ENCODE measurements around the gene BICDL1.
A peak's percentile ranks its signal among the peaks of the same experiment; 100 is the strongest.

BICDL1 gene

DNA sequence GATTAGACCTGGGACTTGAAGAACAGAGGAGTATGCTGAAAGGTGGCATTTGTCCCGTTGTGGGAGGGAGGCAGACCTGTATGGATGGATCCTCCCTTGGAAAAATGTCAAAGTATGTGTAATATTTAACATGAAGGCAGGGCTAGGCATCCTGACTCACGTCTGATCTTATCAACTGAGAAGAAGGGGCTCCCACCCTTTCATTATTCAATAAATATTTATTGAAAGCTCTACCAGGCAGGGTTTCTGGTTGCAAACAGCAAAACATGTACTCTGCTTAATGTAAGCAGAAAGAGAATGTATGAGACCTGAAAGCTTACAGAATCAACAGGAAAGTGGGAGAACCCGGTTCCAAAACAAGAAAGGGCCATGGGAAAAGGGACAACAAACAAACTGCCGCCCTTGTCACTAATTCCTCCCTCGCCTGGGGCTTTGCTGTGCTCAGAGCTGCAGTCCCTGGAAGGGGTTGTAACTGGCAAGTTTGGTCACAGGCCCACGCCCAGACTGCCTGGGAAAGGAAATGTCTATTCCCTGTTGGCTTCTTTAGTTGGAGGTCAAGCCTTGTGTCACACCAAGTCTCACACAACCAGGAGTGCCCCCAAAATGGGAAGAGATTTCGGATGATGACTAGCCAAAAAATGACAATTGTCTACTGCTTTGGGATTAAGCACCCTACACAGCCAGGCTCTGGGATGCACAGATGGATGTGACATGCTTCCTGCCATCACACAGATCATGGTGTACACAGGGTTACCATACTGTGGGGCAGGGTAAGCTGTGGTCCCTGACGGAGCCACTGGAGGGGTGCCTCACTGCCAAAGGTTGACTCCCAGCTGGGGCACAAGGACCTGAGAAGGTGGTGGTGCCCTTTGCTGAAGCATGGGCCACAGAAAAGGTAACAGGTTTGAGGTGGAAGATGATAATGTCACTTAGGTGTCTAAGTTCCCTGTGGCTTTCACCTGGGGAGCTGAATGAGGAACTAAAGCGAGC lies 90.7 kb downstream of the BICDL1 start:
- no peak for DNase-seq (ENCODE audit: low spot score)

DNA sequence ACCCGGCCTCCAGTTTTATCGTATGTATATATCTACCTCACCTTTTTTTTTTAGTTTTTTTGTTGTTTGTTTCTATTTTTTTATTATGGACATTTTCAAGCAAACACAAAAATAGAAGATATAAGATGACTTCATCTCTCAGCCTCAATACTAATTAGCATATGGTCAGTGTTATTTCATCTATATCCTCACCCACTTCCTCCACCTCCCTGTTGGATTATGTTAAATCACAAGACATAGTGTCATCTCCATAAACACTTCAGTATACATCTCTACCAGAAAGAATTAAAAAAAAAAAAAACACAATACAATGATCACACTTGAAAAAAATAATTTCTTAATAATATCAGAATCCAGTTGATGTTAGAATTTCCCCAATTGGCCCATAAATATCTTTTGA lies 92.6 kb downstream of the BICDL1 start:
- no peak for DNase-seq (ENCODE audit: low spot score)

DNA sequence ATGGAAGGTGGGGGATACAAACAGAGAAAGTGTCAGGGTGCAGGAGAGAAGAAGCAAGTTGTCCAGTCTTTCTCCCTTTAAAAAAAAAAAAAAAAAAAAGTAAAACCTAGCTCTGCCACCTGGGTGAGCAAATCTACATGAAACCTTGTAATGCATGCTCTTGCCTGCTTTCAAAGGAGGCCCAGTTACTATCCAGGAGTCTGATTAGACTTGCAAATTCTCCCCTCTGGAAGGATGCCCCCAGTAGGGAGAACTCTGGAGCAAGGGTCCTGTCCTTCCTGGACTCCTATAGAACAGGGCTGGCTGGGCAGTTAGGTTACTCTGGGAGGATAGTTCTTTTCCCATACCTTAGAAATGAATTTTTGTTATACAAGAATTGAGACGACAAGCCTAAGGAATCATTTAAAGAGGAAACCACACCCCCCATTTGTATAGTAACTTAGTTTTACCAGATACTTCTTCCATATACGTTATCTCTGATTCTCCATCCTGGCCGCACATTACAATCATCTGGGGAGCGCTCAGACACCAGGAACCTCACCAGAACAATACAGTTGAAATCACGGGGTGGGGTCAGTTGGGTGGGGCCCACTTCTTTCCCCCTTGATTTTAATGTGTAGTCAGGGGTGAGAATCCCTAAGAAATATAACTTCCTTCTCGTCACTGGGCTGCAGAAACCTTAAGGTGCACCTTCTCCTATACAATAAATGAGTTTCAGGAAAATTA lies 97.0 kb downstream of the BICDL1 start:
- DNase-seq (ENCODE audit: low spot score), result no peak

DNA sequence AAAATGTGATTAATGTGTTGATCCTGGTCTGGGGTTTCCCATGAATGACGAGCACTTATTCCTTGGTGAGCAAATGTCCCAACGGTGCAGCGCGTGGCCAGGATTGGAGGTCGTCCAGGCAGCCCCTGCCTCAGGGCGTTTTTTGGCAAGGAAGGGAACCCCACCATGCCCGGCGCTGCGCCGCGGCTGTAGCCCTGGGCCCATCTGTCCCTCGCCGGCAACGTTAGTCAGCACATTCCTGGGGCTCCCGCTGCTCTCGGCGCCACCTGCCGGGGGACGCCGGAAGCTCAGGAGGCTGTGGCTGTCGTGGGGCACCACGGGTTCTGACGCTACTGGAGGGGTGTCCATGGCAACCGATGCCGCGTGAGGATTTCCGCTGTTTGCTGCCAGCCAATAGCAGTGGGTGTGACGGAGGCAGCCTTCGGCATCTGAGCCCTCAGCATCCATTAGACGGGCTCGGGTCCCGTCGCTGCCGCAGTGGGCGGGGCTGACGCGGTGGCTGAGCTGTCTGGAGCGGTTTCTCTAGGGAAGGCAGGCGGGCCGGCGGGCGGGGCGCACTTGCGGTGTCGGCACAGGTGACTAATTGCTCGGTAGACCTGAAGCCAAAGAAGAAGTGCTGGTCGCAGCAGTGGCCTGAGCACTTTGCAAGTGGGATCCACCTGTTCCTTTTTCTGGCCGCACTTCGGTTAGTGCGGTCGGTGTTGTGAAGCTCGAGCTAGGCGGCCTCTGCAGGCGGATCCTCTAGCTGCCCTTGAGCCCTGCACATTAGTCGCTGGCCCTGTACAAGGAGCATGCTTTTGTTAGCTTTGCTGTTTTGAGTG lies 98.0 kb downstream of the BICDL1 start:
- peak; percentile 99 for DNase-seq (ENCODE audit: low spot score)

DNA sequence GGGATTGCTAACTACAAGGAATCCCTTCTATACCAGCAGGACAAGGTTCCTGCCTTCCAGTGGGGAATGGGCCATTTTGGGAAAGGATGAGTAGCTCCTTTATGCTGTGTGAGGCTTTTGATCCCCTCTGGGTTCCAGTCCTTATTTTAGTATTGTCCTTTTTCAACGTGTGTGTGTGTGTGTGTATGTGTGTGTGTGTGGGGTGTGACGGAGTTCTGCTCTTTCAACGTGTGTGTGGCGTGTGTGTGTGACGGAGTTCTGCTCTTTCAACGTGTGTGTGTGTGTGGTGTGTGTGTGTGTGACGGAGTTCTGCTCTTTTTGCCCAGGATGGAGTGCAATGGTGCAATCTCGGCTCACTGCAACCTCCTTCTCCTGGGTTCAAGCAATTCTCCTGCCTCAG lies 100.1 kb downstream of the BICDL1 start:
- no peak for DNase-seq (ENCODE audit: low spot score)

DNA sequence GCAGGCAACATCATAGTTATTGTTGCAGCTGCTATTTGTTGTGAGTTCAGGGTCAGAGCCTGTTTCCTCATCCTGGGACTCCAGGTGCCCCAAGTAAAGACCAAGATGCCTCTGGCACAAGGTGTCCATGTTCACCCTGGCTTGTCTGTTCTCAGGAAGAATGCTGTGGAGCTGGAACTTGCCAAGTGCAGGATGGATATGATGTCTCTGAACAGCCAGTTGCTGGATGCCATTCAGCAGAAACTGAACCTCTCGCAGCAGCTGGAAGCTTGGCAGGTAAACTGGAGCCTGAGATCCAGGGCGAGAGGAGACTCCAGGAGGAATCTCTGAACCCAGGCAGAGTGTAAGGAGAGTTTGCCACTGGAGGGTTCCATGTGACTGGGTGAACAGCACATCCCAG lies 100.8 kb downstream of the BICDL1 start:
- DNase-seq (ENCODE audit: low spot score), result no peak

DNA sequence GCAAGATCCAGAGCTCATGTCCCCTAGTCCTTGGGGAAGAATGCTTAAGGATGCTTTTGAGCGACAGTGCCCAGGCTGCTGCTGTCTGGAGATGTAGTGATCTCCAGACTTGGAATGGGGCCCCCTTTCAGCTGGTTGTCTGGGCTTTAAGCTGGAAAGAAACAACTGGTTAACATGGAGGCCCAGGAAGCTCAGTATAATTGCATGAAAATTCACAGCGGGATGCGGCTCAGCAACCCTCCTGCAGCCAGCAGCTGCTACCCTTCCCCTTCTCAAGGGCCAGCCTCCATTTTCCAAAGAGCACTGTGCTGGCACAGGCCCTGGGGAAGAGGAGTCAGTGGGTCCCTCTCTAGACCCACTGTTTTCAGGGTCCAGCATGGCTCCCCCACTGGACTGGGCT lies 101.2 kb downstream of the BICDL1 start:
- DNase-seq (ENCODE audit: low spot score), result no peak

DNA sequence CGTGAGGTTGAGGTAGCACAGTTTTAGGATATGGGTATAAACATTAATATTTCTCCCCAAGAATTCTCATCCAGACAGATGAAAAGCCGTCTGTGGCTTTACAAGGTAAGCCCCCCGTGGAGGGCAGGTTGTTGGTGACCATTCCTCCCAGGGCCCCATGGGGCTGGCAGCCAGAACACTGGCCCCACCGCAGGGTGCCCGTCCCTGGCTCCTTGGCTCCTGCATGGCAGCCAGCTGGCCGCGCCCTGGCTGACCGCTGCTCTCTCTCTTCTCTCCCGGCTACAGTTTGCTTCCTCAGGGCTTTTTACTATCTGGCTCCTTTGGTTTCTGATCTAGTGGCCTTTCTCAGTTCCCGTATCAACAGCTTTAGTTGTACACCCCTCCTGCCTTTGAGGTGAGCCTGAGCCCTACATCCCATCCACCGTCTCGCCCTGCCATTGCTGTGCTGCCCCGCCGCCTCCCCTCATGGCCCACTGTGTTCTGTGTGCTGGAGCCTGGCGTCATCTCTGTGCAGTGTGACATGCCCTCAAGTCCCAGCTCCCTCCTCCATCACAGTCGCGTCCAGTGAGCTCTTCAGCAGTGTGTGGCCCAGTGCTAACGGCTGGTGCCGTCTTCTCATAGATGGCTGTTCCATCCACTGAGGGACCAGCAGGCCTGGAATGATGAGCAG lies 101.7 kb downstream of the BICDL1 start:
- DNase-seq (ENCODE audit: low spot score), result no peak

DNA sequence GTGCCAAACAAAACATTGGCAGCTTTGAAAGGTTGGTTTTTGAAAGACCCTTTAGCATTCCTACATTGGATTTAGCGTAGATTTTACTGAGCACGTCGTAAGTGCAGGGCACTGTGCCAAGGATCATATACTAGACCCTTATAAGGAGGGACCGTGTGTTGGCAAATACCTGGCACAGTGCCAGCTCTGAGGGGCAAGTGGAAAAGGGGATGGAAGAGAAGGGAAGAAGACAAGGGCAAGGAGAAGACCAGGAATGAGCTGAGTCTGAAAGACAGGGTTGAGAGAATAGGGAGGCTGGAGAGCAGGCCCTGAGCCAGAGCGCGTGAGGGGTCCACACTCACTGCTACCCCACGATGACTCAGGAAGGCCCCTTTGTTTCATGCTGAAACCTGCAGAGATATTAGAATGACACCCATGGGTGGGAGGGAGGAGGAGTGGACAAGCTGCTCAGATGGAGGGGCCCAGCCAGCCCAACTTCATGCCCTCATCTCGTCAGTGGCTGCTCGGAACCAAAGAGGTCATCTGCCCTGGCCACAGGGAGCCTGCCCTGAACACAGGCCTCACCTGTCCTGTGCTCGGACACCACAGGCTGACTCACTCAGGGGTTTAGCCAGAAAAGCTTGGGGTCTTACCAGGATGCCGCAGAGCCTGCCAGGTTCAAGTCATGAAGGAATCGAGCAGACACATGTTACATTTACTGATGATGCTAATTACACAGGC lies 102.5 kb downstream of the BICDL1 start:
- DNase-seq (ENCODE audit: low spot score), result no peak

DNA sequence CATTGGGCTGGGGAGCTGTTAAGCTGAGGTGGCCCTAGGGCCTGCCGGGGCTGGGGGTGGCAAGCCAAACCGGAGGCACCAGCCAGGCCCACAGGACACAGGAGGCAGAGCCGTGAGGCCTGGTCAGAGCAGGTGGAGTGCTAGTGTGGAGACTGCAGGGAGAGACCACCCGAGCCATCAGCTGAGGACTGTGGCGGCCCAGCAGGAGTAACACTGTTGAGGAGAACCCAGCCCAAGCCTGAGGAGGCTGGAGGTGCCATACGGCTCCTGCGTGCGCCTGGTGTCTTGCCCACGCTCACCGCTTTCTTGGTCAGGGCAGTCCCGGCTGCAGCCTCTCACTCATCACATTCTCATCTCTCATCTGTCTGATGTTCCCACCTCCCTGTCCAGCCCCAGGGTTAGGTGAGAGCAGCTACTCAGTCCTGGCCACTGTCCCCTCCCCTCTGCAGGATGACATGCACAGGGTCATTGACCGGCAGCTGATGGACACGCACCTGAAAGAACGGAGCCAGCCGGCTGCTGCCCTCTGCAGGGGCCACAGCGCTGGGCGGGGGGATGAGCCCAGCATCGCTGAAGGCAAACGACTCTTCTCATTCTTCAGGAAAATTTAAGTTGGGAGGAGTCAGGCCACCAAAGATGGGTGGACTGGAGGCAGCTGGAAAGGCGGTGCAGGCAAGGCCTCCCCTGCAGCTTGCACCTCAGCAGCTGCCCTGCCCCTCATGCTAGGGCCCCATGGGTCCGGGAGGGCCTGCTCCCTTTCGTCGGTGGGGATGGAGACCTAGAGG lies 103.7 kb downstream of the BICDL1 start:
- DNase-seq (ENCODE audit: low spot score), result no peak

DNA sequence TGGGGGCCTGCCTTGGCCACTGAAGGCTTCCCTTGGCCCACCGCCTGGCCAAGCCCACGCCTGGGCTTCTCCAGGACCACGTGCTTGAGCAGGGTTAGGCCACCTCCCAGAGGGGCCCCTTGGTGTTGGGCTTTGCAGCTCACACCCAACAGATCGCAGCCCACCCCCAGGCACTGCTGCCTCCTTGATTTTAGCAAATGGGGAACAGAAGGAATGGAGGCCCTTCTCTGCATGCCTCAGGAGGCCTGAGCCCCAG lies 104.2 kb downstream of the BICDL1 start:
- no peak for DNase-seq (ENCODE audit: low spot score)

DNA sequence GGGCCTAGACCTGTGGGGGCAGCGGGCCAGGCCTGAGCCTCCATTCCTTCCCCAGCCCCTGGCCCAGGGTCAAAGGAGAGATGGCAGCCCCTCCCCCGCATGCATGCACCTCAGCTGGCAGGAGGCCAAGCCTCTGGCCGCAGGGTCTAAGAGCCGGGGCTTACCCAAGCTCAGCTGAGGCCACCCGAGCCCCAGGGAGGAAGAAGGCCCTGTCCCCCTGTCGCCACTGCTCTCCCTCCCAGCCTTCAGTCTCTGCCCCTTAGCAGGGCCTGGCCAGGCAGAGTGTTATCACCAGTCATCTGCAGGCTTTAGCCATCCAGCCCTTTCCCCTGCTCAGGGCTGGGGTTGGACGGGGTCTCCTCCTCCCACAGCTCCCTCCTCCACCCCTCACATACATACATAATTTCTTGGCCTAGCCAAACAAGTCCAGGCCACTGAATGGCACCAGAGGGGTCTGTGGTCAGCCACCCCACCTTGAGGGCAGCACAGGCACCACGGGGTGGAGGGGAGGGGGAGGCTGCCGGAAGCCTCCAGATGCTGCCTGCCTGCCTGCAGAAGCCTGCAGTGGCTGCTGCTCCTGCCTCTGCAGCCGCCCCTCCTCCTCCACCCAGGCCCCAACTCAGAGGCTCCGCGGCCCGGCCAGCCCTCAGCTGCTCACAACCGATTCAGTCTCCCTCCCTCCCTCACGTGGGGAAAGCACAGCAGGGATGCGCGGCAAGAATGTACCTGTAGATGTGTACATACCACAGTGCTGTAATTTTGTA lies 104.7 kb downstream of the BICDL1 start:
- no peak for DNase-seq (ENCODE audit: low spot score)

DNA sequence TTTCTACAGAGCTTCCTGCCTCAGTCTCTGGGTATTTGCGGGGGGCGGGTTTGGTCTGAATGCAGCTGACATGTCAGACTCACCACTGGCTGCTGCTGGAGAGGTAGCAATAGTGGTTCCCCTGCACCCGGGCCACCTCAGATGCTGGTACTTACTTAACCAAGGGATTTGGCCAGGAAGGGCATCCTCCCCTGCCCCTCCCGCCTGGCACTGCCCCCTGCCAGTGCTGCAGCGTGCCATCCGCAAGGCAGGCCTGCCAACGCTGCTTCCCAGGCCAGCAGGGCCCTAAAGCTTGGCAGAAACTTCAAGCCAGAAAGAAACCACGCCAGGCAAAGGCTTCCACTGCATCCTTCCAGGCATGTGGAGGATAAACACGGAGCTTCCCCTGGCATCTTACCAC lies 105.4 kb downstream of the BICDL1 start:
- DNase-seq (ENCODE audit: low spot score), result peak; percentile 89

DNA sequence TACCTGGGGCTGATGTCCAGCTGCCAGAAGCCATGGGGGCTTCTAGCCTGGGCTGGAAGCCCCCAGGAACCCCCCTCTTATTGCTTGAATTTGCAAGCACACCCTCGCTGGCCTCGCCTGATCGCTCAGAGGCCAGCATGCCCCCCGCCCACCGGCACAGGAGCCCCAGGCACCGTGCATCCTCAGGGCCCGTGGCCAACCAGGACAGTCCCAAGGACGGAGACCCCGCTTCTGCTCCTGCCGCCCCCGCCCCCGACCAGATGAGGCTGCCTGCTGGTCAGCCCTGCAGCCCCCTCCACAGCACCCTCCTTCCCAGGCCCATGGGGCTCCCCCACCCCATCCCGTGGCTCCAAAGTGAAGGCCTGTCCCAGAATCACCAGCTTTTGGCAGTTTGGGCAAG lies 106.3 kb downstream of the BICDL1 start:
- DNase-seq (ENCODE audit: low spot score), result no peak

DNA sequence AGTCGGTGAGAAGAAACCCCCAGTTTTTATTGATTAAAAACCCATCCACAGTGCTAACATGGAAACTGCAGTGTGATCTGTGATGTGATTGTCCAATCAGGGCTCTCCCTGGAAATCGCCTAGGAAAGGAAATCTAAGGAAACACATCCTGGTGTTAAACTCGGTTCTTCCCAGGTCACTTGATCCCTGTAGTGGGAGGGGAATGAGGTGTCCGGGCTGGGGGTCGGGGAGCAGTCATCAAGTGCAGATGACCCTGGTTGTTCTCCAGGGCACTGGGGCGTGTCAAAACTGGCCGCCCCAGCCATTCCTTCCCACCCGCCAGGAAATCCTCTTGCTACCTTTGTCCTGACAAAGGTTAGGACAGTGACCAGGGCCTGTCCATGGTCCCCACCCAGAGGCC lies 106.7 kb downstream of the BICDL1 start:
- DNase-seq (ENCODE audit: low spot score), result no peak

DNA sequence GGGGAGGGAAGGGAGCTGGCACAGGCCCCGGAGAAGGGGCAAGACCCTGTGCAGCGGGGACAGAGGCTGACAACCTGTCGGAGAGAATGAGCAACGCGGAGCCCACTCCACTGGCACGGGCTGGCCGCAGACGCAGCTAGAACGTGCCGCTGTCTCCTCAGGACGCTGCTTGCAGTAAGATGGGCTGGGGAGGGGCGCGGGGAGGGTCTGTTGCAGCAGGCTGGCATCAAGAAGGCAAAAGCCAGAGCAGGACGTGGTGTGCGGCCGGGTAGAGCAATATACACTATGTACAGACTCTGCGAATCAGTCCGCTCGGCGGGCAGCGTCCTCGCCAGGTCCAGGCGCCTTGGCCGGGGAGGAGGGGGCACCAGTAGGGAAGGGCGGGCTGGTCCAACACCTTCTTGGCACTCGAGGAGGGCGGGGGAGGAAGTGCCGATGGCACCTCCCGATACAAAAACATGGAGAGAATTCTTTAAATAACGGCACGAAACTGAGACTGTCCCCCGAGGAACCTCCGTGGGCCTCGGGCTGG lies 107.7 kb downstream of the BICDL1 start:
- DNase-seq (ENCODE audit: low spot score), result no peak

DNA sequence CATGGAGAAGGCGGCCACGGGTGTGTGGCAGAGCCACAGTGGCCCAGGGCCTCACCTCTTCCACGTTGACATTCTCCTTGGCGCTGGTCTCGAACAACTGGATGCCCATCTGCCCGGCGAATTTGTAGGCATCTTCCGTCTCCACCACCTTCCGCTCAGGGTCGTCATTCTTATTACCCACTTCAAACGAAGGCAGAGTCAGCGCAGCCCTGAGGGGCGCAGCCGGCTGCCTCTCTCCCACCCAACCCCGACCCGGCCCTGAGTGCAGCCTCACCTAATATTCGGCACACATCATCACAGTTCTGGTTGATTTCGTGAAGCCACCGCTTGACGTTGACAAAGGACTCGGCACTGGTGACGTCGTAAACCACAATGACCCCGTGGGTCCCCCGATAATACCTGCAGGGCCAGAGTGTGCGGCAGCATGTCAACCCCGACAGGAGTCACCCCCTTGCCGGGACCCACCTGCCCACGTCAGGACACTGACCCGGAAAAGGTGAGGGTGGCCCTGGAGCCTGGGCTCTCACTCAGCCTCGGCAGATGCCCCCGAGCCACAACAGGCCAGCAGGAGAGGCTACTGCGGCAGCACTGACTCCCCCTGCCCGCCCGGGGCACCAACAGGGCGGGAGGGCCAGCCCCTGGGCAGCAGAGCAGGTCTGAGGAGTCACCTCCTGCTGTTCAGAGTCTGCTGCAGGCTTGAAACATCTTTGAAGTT lies 109.9 kb downstream of the BICDL1 start:
- DNase-seq (ENCODE audit: low spot score), result no peak

DNA sequence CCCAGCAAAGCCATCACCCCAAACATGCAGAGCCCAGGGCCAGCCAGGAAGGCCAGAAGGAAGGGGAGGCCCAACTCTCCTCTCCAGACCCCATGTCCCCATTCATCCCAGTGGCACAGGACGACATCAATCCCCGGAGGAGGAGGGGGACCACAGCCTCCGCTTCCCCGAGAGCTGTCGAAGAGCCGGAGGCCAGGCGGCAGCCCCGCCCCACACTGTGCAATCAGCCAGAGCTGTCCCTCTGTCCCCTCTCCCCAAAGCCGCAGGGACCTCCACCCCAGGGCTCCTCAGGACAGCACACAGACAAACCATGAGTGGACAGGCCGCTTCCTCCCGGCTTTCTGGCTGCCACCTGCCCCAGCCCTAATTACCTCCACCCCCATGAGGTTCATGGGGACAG lies 110.7 kb downstream of the BICDL1 start:
- no peak for DNase-seq (ENCODE audit: low spot score)

DNA sequence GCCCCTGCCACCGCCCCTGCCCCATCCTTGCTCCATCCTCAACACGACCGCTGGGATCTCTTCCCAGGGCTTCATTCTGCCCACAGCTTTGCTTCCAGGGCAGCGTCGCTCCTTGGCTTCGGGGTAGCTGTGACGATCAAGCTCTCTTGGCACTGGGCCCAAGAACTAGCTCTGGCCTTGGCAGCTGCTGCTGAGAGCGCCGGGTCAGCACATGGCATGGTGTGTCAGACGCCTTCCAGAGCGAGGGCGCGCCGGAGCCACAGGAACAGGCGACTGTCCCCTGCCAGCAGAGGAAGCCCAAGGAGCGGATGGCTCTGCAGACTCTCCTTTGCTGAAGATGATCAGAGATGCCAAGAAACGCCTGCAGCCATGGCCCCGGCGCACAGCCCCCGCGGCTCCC lies 111.6 kb downstream of the BICDL1 start:
- DNase-seq (ENCODE audit: low spot score), result peak; percentile 78

Data from cerebellar cortex (tissue), 1 donor.